Neural crest cell (in vitro differentiated cells): ENCODE measurements around the gene RAPGEF2. TPM values are rescaled to one million over a fixed set of nuclear protein-coding genes. Genes with fewer than 3 reads are reported as not detected.

ENCODE experiments used
- DNase-seq: peaks from one replicate; pipeline ENCODE4 v3.0.0; 2021; ENCODE audit warnings: low read depth, mixed read lengths, low spot score
- H3K27ac Mint-ChIP-seq: one replicate; pipeline ENCODE4 v1.8.0; 2021; ENCODE audit warnings: mild to moderate bottlenecking, mixed read lengths; ENCODE audit not compliant: unreplicated experiment
- H3K27me3 Mint-ChIP-seq: 2 replicates; pipeline ENCODE4 v1.8.0; 2021; ENCODE audit warnings: low read depth, mild to moderate bottlenecking, mixed read lengths
- H3K36me3 Mint-ChIP-seq: 2 replicates; pipeline ENCODE4 v1.8.0; 2021; ENCODE audit warnings: low read depth, mild to moderate bottlenecking, mixed read lengths
- H3K4me1 Mint-ChIP-seq: 2 replicates; pipeline ENCODE4 v1.8.0; 2021; ENCODE audit warnings: mixed read lengths
- H3K4me3 Mint-ChIP-seq: one replicate; pipeline ENCODE4 v1.8.0; 2021; ENCODE audit warnings: mild to moderate bottlenecking, mixed read lengths
- H3K9me3 Mint-ChIP-seq: 2 replicates; pipeline ENCODE4 v1.8.0; 2021; ENCODE audit warnings: mixed read lengths
- CTCF ChIP-seq: fragments of 200-600 bp; sonication (generic); conservative IDR thresholded peaks from 2 replicates; pipeline ENCODE4 v1.5.0; 2021; ENCODE audit warnings: antibody characterized with exemption, mild to moderate bottlenecking
- total RNA-seq: library from RNA; stranded (reverse); gene quantifications from 2 replicates; pipeline ENCODE4 v1.2.1, GENCODE V29; 2021

RAPGEF2 gene
- total RNA-seq, 1 donor from 2014 or later, result 44.2 TPM

GRCh38 chr4:159271856-159272255, 169.0 kb downstream of the RAPGEF2 start:
- Mint-ChIP-seq H3K4me3 (peak overlapping the region; percentile 2), H3K4me1 (peaks cover 18% of the 10 kb centered on the region), H3K27me3 (no peaks in the 10 kb centered on the region), H3K27ac (no peak overlapping the region), H3K9me3 (no peaks in the 10 kb centered on the region), H3K36me3 (no peaks in the 10 kb centered on the region)
- TF ChIP-seq CTCF, result no peak
- no peak for DNase-seq

GRCh38 chr4:159272273-159273140, 169.6 kb downstream of the RAPGEF2 start:
- Mint-ChIP-seq H3K27ac (peak overlapping the region; percentile 15), H3K9me3 (peaks cover 2% of the 10 kb centered on the region), H3K27me3 (no peaks in the 10 kb centered on the region), H3K4me3 (no peak overlapping the region), H3K36me3 (peaks cover 2% of the 10 kb centered on the region), H3K4me1 (peaks cover 18% of the 10 kb centered on the region)
- no peak for DNase-seq
- no peak for TF ChIP-seq CTCF

GRCh38 chr4:159273141-159273438, 170.2 kb downstream of the RAPGEF2 start:
- no peak overlapping the region for H3K27ac Mint-ChIP-seq
- H3K27me3 Mint-ChIP-seq, result no peaks in the 10 kb centered on the region
- peaks cover 18% of the 10 kb centered on the region for H3K4me1 Mint-ChIP-seq
- no peak for TF ChIP-seq CTCF
- H3K36me3 Mint-ChIP-seq, result peaks cover 5% of the 10 kb centered on the region
- DNase-seq, result no peak
- no peak overlapping the region for H3K4me3 Mint-ChIP-seq
- H3K9me3 Mint-ChIP-seq, result peaks cover 2% of the 10 kb centered on the region

GRCh38 chr4:159273841-159274240, 171.0 kb downstream of the RAPGEF2 start:
- Mint-ChIP-seq H3K9me3 (peaks cover 2% of the 10 kb centered on the region), H3K27me3 (no peaks in the 10 kb centered on the region), H3K36me3 (peaks cover 5% of the 10 kb centered on the region), H3K4me1 (peaks cover 18% of the 10 kb centered on the region), H3K27ac (no peak overlapping the region), H3K4me3 (no peak overlapping the region)
- TF ChIP-seq CTCF, result no peak
- DNase-seq, result no peak

GRCh38 chr4:159278399-159278798, 175.5 kb downstream of the RAPGEF2 start:
- no peak overlapping the region for H3K27ac Mint-ChIP-seq
- TF ChIP-seq CTCF, result no peak
- H3K4me3 Mint-ChIP-seq, result no peak overlapping the region
- H3K9me3 Mint-ChIP-seq, result peaks cover 2% of the 10 kb centered on the region
- H3K4me1 Mint-ChIP-seq, result peaks cover 11% of the 10 kb centered on the region
- peaks cover 8% of the 10 kb centered on the region for H3K36me3 Mint-ChIP-seq
- no peaks in the 10 kb centered on the region for H3K27me3 Mint-ChIP-seq
- no peak for DNase-seq
